Stimulated activated CD8-positive, alpha-beta memory T cell treated with anti-CD3 and anti-CD28 coated beads, Interleukin-12 subunit alpha, Interleukin-12 subunit beta, amount 100 ng/mL, for 24 hours (primary cell): ENCODE measurements around the gene SAMHD1.
A peak's percentile ranks its signal among the peaks of the same experiment; 100 is the strongest.
"Not testable (repeated sequence)": the region's sequence is repeated elsewhere in the genome, so short reads cannot be mapped to it uniquely, and the experiment has no call there.

ENCODE experiments used
- DNase-seq: peaks from one replicate; pipeline ENCODE4 v3.0.0-alpha.2; 2020; ENCODE audit errors: extremely low read depth

The SAMHD1 gene

DNA sequence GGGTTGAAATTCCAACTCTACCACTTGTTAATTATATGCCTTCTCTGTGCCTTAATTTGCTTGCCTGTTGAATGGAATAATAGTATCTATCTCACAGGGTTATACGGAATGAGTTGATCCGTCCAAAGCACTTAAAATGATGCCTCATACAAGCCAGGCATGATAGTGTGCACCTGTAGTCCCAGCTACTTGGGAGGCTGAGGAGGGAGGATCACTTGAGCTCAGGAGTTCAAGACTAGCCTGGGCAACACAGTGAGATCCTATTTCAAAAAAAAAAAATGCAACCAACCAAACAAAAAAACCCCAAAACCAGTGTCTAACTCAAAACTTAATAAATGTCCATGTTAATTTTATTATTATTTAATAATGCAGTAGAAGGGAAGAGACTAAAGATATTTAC, 35.3 kb downstream of the SAMHD1 start:
- no peak for DNase-seq

DNA sequence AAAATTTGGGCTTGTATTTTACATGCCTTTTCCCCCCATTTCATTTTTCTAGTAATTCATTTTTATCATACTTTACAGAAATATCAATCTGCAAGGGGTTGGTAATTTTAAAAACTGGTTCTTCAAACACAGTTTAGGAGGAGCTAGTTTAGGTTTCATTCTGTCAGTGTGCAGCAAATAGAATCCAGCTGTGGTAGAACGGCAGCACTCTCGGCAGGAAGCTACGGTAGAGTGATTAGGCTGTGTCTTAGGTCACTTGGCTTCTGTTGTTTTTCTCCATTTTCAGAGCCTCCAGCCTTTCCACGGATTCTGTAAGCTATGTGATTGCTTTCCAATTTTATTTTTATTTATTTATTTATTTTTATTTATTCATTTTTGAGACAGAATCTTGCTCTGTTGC, 42.9 kb downstream of the SAMHD1 start:
- no peak for DNase-seq

DNA sequence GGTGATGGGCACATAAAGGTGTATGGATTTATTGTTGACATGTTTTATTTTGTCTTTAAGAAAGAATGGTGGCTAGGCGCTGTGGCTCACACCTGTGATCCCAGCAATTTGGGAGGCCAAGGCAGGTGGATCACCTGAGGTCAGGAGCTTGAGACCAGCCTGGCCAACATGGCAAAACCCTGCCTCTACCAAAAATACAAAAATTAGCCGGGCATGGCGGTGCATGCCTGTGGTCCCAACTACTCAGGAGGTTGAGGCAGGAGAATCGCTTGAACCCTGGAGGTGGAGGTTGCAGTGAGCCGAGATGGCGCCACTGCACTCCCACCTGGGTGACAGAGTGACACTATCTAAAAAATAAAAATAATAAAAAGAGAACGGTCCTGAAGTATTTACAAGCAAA, 45.4 kb downstream of the SAMHD1 start:
- DNase-seq = not testable (repeated sequence)

DNA sequence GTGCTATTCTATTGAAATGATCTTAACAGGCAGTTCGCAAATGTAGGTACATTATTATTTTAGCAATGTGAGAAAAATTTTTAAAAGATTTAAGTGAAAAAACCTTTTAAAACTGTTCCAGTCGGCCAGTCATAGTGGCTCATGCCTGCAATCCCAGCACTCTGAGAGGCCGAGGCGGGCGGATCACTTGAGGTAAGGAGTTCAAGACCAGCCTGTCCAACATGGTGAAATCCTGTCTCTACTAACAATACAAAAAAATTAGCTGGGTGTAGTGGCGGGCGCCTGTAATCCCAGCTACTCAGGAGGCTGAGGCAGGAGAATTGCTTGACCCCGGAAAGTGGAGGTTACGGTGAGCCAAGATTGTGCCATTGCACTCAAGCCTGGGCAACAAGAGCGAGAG, 45.9 kb downstream of the SAMHD1 start:
- not testable (repeated sequence) for DNase-seq

DNA sequence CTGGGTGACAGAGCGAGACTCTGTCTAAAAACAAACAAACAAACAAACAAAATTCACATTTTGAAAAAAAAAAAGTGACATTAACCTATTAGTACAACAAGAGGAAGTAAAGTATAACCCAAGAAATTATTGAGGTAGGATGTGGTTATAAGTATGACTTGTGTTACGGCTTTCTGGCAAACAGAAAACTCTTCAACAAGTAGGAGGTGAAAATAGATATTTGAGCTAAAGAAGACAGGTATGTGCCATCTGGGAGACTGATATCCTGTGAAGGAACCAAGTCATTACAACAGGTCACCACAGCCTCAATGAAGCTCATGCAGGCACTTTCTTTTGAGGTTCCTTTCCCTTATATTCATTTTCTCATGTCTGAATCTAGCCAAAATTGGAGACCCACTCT, 46.8 kb downstream of the SAMHD1 start:
- DNase-seq = no peak

DNA sequence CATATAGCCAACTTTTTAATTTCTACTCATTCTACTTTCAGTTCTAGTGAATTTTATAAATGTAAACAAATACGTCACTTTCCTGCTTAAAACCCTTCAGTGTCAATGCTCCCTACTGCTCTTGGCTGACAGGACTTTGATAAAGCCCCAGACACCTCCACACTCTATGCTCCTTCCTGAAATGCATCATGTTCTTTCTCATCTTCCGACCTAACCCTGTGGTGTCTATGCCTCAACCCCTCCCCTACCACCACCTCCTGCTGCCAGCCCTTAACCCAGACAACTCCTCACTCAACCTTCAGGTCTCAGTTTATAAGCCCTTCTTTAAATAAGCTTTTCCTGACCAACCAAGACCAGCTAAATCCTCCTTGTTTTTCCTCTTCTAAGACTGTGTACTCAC, 56.5 kb downstream of the SAMHD1 start:
- no peak for DNase-seq

DNA sequence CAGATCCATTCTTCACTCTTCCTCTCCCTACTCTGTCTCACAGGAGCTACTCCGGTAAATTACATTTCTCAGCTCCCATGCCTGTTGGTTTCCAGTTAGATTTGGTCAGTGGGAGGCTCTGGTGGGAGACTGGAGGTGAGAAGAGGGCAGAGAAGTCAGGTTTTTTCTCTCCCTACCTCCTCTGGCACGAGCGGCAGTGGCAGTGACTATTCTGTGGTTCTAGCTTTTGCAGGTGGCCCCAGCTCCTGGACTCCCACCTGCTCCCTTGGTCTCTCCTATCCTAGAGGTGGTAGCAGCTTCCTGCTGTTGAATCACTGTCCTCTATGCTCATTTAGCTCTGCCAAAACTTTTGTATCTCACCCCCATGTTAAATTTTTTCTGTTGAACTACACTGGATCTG, 57.7 kb downstream of the SAMHD1 start:
- DNase-seq = no peak

DNA sequence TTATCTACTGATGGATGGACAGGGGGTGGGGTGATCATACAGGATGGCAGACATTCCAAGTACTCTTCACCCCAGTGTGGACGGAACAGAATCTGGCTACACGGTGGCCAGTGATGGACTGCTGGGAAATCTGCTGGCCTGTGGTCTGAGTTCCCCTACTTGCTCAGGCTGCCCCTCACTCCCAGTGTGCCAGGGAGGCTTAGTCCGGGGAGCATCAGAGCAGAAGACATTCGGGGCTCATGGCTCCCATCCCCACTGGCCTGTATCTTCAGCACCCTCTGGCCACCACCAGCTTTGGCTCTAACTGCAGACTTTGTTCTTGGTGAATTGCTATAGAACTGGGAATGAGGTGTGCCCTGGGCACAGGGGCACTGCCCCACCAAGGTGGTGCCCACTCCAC, 60.3 kb downstream of the SAMHD1 start:
- DNase-seq = no peak

DNA sequence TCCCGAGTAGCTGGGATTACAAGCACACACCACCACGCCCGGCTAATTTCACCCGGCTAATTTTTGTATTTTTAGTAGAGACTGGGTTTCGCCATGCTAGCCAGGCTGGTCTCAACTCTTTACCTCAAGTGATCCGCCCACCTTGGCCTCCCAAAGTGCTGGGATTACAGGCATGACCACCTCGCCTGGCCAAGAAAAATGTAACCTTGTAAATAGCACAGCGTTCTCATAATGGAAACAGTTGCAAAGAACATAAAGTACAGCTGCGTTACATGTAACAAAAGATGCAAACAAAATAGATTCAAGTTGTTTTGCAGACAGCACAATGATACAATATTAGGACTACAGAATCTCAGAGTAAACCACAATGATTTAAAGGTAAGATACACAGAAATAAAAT, 60.9 kb downstream of the SAMHD1 start:
- no peak for DNase-seq

DNA sequence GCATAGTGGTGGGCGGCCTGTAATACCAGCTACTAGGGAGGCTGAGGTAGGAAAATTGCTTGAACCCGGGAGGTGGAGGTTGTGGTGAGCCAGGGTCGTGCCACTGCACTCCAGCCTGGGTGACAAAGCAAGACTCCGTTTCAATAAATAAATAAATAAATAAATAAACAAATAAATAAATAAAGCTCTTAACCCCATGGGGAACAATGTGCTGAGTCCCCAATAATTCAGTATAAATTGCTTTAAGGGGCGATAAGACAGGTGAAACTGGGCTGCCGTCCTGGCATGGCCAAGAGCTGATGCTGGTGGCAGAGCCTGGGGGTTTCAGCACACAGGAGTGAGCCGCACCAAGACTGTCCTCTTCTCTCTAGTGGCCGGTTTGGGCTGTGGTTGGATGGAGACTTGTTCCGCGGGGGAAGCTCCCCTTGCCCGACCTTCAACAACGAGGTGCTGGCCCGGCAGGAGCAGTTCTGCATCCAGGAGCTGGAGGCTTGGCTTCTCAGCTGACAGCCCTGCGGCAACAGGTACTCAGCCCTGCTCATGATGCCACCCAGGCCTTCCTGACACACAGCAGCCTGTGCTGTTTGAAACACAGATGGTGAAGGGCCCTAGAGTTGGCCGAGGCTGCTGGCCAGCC, 62.5 kb downstream of the SAMHD1 start:
- no peak for DNase-seq

DNA sequence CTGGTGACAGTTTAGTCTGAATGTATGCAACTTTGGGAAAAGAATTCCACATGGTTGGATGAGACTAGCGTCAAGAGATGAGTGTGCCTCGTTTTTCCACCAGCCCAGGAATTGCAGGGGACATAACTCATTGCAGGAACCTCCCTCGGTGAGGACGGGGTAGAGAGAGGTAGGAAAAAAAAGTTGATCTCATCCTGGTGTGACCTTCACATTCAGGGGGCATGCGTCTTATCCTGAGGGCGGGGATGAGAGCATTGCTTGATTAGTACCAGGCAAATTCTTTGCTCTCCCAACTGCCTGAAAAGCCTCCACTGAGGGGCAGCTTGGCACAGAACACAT, 63.8 kb downstream of the SAMHD1 start:
- no peak for DNase-seq

DNA sequence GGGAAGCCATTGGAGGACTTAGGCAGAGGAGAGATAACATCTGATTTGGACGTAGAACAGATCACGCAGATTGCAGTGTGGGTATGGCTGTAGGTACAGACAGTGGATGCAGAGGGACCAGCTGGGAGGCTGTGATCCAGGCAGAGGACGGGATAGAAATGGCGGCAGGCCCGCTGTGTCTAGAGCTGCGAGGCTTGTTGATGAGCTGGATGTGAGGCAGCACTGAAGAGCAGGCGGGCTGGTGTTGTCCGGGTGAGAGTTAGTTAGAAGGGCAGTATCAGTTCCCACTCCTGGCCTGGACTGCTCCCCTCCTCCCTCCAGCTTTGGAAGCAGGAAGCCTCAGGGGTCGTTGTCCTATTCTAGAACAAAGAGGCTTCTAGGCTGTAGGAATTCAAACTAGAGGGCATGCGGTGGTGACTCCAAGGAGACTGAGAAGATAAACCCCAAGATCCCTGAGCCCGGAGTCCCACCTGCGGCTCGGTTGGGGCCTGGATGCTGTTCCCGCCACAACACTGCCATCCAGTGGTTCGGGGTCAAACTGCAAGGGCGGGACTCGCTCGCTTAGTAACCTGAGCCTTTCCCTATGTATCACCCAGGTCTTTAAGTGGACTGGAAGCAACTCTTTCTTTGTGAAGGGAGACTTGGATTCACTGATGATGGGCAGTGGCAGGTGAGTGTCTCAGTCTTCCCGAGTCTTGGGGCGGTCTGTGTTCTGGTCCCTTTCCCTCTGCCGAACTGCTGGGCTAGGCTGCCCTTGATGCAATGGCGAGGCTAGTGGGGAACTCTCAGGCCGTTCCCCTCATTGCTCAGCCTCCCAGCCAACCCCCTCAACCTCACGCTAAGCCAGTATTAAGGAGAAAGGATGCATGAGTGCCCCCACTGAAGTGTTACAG, 64.4 kb downstream of the SAMHD1 start:
- DNase-seq = peak; percentile 44

DNA sequence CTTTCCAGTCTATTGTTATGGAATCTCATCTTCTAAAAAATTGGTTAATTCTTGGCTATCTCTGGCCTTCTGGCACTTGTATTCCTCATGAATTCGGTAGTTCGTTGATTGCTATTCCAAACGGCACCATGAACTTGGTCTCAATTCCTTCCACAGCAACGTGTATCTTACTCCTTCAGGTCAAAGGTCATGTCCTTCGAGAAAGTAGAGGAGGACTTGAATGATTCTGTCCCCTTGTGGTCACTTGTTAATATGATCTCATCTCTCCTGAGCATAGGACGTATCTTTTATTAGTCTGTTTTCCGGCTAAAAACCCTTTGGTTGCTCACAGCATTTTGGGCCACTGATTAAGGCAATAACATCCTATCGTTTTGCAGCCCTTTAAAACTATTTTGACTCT, 66.2 kb downstream of the SAMHD1 start:
- no peak for DNase-seq

DNA sequence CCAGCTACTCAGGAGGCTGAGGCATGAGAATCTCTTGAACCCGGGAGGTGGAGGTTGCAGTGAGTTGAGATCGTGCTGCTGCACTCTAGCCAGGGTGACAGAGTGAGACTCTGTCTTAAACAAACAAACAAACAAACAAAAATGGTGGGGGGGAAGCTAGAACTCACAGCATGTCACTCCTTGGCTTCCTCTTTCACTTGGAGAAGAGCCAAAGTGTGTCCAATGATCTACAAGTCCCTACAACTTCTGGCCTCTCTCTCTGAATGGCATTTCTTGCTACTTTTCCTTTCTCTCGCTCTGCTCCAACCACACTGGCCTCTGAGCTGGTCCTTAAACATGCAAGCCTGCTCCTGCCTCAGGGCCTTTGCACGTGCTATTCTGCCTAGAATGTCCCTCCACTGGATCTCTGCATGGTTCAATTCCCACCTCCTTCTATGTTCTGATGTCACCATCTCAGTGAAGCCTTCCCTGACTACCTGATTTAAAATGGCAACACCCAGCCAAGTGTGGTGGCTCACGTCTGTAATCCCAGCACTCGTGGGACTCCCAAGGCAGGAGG, 67.5 kb downstream of the SAMHD1 start:
- no peak for DNase-seq

DNA sequence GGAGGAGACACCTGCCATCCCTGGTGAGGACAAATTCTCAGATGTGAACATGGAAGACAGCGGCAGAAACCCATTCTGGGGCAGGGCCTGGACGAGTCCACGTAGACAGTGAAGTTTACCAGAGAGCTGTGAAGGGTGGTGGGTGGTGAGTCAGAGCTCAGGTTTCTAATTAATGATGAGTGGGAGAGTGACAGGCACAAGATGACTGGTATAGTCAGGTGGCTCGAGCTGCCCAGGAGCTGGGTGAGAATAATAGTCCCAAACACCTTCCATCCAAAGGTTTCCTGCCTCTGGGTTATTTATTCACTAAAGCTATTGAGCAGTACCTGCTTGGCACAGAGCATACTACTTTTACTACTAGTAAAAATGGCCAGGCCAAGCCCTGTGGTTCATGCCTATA, 69.6 kb downstream of the SAMHD1 start:
- DNase-seq = no peak

DNA sequence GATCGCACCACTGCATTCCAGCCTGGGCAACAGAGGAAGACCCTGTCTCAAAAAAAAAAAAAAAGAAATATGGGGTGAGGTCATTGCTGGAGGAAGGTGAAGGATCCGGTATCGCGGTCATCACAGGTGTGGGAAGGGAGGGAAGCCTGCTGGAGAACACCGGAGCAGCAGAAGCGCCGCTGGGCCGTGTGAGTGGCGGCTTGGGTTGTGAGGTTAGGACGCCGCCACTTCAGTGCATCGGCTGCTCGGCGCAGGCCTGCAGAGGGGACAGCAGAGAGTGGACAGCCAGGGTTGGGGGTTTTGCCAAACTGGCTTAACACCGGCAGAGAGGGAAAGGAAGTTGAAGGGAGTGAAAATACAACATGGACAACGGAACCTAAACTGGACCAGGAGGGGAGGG, 70.2 kb downstream of the SAMHD1 start:
- DNase-seq = no peak

DNA sequence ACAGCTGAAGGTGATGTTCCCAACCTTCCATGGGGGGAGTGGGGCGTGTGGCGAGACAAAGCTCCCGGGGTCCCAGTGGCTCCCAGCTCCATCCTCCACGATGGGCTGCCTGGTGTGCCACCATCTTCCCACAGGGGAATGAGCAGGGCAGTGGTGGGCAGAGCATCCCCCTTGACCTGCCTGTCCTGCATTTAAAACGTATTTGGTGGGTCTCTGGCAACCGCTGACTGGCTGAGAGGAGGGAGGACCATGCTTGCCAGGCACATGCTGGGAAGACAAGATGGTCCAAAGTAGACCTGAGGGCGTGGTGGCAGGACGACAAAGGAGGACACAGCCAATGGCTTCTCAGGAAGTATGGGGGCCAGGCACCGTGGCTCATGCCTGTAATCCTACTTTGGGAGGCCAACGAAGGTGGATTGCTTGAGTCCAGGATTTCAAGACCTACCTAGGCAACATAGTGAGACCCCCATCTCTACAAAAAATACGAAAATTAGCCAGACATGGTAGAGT, 70.7 kb downstream of the SAMHD1 start:
- DNase-seq = no peak

DNA sequence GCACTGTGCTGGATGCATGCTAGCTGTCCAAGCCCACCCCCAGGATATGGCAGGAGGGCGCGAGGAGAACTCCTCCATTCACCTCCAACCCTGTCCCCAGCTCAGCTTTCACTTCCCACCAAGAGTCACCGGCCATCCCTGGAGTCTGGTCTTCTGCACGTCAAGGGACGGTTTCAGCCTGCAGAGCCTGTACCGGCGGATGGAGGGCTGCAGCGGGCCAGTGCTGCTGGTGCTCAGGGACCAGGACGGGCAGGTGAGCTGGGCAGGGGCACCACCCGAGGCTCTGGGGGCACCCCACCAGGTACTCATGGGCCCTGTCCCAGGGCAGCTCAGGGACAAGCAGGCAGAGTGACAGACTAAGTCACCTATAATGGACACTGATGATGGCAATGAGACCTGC, 72.6 kb downstream of the SAMHD1 start:
- DNase-seq = no peak

DNA sequence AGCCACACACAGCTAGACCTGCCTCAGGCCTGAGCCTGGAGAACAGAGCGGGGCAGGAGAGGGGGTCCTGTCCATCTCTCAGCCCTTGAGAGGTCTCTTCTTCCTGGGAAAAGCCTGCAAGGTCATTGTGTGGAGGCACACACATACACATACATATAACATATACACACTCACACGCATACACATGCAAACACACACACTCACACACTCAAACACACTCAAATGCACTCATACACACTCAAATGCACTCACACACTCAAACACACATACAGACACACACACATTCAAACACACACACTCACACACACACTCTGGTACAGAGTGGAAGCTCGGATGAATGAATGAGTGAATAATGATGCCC, 75.1 kb downstream of the SAMHD1 start:
- no peak for DNase-seq

DNA sequence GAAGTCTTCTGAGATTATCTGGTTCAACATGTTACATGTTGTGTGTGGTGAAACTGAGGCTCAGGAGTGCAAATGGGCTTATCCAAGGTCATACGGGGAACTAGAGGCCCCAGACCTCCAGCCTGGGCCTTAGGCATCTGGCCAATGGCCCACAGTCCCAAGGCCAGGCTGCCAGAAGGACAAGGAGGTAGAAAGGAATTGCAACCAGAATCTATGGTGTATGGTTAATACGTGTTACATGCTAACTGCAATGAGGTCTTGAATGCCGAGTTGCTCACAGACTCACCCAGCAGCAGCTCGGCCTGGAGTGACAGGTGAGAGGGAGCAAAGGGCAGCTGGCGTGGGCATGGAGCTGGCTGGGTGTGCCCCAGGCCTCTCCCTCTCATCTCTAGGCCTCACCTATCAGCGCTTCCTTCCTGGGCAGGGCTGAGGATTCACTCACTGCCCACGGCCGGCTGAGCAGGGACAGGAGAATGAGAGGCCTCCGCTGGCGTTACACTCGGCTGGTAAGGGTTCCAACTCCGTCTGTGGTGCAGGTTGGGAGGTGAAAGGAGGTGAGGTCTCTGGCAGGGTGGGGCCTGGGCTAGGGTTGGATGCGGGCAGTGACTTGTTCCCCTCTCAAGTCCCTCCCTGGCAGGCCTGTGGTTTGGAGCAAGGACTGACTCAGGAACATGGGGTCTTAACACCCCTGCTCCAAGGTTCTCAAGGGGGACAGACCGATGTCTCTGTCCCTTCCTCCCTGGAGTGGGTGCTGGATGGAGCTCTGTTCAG, 75.6 kb downstream of the SAMHD1 start, which contains the start of gene TLDC2:
TLDC2 (plus strand) TSS at position 437 of the 771 bp plus-strand sequence; CDS start at position 474, 37 bp downstream.
- no peak for DNase-seq

DNA sequence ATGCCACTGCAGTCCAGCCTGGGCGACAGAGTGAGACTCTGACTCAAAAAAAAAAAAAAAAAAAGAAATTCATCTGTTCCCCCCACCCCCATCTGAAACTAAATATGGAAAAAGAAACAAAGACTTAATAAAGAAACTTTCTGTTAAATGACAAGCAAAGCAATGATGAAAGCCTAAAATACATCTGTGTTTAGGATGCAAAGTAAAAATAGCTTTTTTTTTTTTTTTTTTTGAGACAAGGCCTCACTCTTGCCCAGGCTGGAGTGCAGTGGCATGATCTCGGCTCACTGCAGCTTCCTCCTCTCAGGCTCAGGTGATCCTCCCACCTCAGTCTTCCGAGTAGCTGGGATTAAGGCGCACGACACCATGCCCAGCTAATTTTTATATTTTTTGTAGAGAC, 76.4 kb downstream of the SAMHD1 start:
- DNase-seq = not testable (repeated sequence)

DNA sequence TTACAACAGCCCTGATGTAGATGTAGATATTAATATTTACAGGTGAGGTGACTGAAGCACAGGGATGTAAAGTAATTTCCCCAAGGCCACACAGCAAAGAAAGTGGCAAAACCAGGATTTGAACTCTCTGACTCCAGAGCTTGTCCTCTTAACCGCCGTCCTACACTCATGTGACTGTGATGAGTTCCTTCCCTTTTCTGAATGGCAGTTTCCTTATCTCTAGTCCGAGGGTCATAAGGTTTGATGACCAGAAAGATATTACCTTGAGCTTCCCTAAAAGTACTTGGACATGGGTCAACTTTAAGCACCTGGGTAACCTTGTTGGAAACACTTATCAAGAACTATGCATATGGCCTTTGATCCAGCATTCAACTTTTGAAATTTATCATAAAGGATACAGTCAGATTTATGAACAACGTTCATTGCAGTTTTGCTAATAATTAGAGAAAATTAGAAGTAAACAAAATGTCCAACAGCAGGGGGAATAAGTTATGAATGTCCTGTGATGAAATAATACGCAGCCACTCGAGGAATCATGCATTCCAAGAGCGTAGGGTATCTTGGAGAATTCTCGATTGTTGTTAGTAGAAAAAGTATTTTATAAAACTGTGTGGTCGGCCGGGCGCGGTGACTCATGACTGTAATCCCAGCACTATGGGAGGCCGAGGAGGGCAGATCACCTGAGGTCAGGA, 77.9 kb downstream of the SAMHD1 start:
- no peak for DNase-seq
